Natural killer cell treated with Interleukin-12 subunit alpha and Interleukin-12 subunit beta and Interleukin-15 and Interleukin-18, amount 100 ng/mL, for 72 hours (primary cell): ENCODE measurements around the gene PKIG. TPM values are rescaled to one million over a fixed set of nuclear protein-coding genes. Genes with fewer than 3 reads are reported as not detected.

Experiments
- ATAC-seq, 2 donors: fragments of 150-1000 bp; cut with Tn5 transposase in 1 of 2; sonication (Bioruptor Pico), chemical (Tn5 transposase) in 1 of 2; 2 replicates each; pipeline ENCODE4 v1.10.0; 2021
- DNase-seq: peaks from one replicate; pipeline ENCODE4 v3.0.0; 2022; ENCODE audit warnings: low spot score
- H3K27ac Mint-ChIP-seq, 2 donors: 1 replicate in 1 of 2; 2 replicates in 1 of 2; pipeline ENCODE4 v1.8.0; 2022; ENCODE audit warnings: mixed read lengths in 2 of 2, mild to moderate bottlenecking in 1 of 2, moderate library complexity in 1 of 2
- H3K27me3 Mint-ChIP-seq, 2 donors: 1 replicate in 1 of 2; 2 replicates in 1 of 2; pipeline ENCODE4 v1.8.0; 2022; ENCODE audit warnings: mixed read lengths in 2 of 2
- H3K36me3 Mint-ChIP-seq: one replicate; pipeline ENCODE4 v1.8.0; 2022; ENCODE audit warnings: mixed read lengths
- H3K4me1 Mint-ChIP-seq, 2 donors: 1 replicate in 1 of 2; 2 replicates in 1 of 2; pipeline ENCODE4 v1.8.0; 2022; ENCODE audit warnings: low read depth in 2 of 2, mixed read lengths in 2 of 2, mild to moderate bottlenecking in 1 of 2
- H3K4me3 Mint-ChIP-seq: one replicate; pipeline ENCODE4 v1.8.0; 2022; ENCODE audit warnings: mixed read lengths
- H3K9me3 Mint-ChIP-seq: 2 replicates; pipeline ENCODE4 v1.8.0; 2022; ENCODE audit warnings: mixed read lengths
- total RNA-seq, 2 donors: library from RNA; stranded (reverse); gene quantifications; one replicate each; pipeline ENCODE4 v1.2.3, GENCODE V29; 2022

Gene PKIG
- 1 to 10 TPM; 2.4 to 3.4 TPM for total RNA-seq

DNA sequence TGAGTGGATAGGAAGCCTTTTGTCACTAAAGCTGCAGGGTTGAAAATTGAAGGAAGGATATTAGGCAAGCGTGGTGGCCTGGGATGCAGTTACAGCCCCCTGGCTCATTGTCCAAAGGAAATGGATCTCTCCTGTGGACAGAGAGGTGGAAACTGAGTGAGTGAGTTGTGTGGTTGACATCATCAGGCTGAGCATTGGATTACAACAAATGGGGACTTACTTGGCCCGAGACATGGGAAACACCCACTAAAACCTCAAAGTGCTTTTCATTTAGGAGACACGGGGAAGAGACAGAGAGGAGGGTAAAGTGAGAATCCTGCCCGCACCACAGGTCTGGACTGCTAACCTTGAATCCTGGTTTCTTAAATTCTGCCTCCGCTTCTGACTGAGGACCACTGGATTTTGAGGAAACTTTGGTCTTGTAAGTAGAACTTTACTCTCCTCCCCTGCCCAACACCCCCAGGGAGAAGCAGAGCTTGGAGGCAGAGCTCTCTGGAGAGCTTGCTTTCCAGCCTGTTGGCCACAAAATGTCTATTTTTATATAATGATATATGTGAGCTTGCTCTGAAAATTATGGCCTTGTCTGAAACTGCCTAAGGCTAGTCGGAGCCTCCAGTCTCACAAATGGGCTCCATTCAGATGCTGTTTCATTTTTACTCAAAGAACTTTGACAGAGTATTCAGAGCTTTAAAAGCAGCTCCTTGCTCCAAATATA is at the start of gene PKIG:
Gene PKIG (plus strand): TSS at position 269 of the 715 bp plus-strand sequence. CDS start 31,978 bp downstream, outside the sequence.
- Mint-ChIP-seq H3K27me3 (peaks cover 0 to 4% of the 10 kb centered on the region in 2 donors), H3K27ac (peak within 1 kb of the TSS; percentile 25 to 60), H3K4me1 (peaks cover 39 to 40% of the 10 kb centered on the region in 2 donors), H3K36me3 (no peaks in the 10 kb centered on the region), H3K4me3 (peak within 1 kb of the TSS; percentile 30), H3K9me3 (no peaks in the 10 kb centered on the region)
- ATAC-seq (no peak), DNase-seq (no peak)

DNA sequence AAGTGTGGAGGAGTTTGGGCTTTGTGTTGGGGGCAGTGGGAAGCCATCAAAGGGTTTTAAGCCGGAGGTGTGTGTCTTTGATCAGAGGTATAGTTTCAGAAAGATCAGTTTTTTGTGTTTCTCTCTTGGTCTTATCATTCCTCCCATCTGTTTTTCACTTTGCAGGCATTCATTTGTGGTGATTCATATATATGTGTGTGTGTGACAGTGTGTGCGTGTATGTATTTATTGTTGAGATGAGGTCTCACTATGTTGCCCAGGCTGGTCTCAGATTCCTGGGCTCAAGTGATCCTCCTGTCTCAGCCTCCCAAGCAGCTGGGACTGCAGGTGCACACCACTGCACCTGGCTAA is 49.4 kb upstream of the PKIG start:
- DNase-seq (no peak), ATAC-seq (no peak)
- peaks cover 3 to 4% of the 10 kb centered on the region in 2 donors for H3K4me1 Mint-ChIP-seq
- H3K4me3 Mint-ChIP-seq = no peak overlapping the region
- H3K36me3 Mint-ChIP-seq = no peaks in the 10 kb centered on the region
- H3K9me3 Mint-ChIP-seq = no peaks in the 10 kb centered on the region
- no peaks in the 10 kb centered on the region for H3K27me3 Mint-ChIP-seq
- no peak overlapping the region for H3K27ac Mint-ChIP-seq

DNA sequence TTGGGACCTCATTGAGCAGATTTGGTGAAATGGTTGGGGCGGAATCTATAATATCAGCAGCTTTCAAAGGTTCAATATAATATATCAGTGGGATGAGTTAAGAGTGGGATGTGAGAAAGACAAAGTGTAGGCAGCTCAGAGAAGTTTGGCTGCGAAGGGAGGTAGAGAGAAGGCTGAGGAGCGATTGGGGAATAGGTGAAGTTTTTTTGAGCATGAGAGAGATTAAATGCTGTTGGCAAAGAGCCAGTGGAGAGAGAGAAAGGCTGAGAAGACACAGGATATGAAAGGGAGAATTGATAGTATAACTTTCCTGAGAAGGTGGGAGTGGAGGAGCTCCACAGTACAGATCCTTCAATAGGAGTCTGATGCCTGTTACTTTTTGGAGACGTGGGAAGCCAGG is 48.5 kb upstream of the PKIG start:
- Mint-ChIP-seq H3K27me3 (no peaks in the 10 kb centered on the region), H3K27ac (no peak overlapping the region), H3K9me3 (no peaks in the 10 kb centered on the region), H3K4me1 (peaks cover 3 to 4% of the 10 kb centered on the region in 2 donors), H3K36me3 (no peaks in the 10 kb centered on the region), H3K4me3 (no peak overlapping the region)
- DNase-seq (no peak), ATAC-seq (no peak)

DNA sequence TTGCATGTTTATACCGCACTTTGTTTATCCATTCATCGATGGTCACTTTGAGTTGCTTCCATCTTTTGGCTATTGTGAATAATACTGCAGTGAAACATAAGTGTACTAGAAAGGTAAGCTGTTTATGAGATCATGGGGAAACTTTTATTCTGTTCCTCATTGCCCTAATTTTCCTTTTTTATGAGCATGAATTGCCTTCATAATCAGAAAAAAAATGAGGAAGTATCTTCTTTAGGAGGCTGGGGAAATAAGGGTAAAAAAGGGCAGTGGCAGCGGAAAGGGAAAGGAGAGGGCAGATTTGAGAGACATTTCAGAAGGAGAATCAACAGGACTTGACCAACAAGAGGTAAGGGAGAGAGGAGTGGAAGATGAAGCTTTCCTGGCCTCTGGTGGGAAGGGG is 46.2 kb upstream of the PKIG start:
- no peaks in the 10 kb centered on the region for H3K9me3 Mint-ChIP-seq
- H3K27ac Mint-ChIP-seq = no peak overlapping the region
- peaks cover 3 to 4% of the 10 kb centered on the region in 2 donors for H3K4me1 Mint-ChIP-seq
- H3K4me3 Mint-ChIP-seq = no peak overlapping the region
- no peaks in the 10 kb centered on the region for H3K36me3 Mint-ChIP-seq
- ATAC-seq (no peak), DNase-seq (no peak)
- H3K27me3 Mint-ChIP-seq = no peaks in the 10 kb centered on the region

DNA sequence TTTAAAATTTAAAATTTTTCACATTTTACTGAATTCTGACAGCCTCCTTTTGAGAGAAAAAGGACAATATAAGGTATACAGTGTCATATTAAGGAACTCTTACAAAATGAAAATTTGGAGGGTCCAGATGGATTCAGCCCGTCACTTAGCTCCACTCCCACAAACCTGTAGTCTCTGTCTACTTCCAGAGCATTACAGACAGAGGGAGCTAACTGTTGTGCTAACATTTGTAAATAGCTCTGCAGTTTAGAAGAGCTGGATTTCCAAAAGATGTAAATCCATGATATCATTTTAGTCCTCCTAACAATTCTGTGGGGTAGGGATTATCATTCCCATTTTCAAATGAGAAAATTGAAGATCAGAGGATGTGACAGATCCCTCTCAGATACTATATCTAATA is 44.4 kb upstream of the PKIG start:
- no peaks in the 10 kb centered on the region for H3K9me3 Mint-ChIP-seq
- DNase-seq (no peak), ATAC-seq (no peak)
- no peak overlapping the region for H3K4me3 Mint-ChIP-seq
- H3K27me3 Mint-ChIP-seq = no peaks in the 10 kb centered on the region
- H3K4me1 Mint-ChIP-seq = no peaks in the 10 kb centered on the region
- H3K27ac Mint-ChIP-seq = no peak overlapping the region
- H3K36me3 Mint-ChIP-seq = no peaks in the 10 kb centered on the region

DNA sequence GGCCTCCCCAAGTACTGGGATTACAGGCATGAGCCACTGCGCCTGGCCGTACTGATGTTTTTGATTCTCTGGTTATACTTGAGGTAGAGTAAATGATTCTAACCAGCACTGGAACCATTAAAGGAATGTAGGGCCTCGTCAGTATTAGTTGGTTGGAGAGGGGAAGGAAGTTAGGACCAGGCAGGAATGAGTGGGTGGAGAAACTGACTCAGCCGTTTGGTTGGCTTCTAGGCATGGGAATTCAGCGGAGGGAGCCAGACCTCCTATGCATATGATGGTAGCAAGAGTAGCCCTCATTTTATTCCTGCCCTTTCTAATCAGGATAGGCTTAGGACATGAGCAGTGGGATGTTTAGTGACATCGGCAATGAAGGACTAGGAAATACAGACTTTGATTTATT is 41.5 kb upstream of the PKIG start:
- Mint-ChIP-seq H3K27ac (no peak overlapping the region), H3K9me3 (no peaks in the 10 kb centered on the region), H3K27me3 (no peaks in the 10 kb centered on the region), H3K4me1 (no peaks in the 10 kb centered on the region), H3K36me3 (no peaks in the 10 kb centered on the region), H3K4me3 (no peak overlapping the region)
- no peak for ATAC-seq
- DNase-seq = no peak

DNA sequence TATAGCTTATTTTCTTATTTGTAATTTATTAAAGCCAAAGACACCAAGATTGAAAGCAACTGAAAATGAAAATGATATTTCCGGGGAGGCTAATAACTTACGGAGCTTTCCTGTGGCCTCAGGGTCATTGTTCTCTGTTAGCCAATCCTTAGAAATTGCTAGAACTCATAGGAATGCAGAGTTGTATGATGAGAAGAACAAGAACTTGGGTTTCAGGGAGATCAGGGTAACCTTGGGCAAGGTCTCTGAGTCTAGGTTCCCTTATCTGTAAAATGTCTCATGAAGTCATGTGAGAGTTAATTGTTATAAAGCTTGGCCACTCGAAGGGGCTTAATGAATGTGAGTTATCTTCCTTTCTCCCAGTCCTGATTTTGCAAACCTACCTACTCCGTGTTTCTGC is 40.4 kb upstream of the PKIG start:
- Mint-ChIP-seq H3K27ac (no peak overlapping the region), H3K9me3 (no peaks in the 10 kb centered on the region), H3K27me3 (peaks cover 0 to 2% of the 10 kb centered on the region in 2 donors), H3K4me3 (no peak overlapping the region), H3K36me3 (no peaks in the 10 kb centered on the region), H3K4me1 (no peaks in the 10 kb centered on the region)
- ATAC-seq (no peak), DNase-seq (no peak)

DNA sequence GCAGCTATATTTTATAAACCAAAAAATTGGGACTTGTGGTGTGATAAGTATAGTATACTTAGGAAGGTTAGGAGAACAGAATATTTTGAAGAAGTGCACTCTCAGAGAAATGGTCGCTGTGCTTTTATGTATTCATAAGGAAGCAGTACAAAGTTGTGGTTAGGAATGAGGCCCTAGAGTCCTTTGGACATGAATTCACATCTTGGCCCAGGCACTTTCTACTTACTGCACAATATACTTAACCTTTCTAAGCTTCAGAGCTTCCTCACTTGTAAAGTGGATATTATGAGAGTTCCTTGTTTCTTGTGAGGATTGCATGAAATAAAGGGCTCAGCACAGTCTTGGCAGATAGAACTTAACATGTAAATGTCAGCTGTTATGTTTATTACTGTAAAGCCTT is 39.5 kb upstream of the PKIG start:
- H3K27me3 Mint-ChIP-seq = peaks cover 0 to 7% of the 10 kb centered on the region in 2 donors
- H3K4me1 Mint-ChIP-seq = no peaks in the 10 kb centered on the region
- H3K36me3 Mint-ChIP-seq = no peaks in the 10 kb centered on the region
- no peaks in the 10 kb centered on the region for H3K9me3 Mint-ChIP-seq
- no peak for ATAC-seq
- H3K4me3 Mint-ChIP-seq = no peak overlapping the region
- H3K27ac Mint-ChIP-seq = no peak overlapping the region
- no peak for DNase-seq

DNA sequence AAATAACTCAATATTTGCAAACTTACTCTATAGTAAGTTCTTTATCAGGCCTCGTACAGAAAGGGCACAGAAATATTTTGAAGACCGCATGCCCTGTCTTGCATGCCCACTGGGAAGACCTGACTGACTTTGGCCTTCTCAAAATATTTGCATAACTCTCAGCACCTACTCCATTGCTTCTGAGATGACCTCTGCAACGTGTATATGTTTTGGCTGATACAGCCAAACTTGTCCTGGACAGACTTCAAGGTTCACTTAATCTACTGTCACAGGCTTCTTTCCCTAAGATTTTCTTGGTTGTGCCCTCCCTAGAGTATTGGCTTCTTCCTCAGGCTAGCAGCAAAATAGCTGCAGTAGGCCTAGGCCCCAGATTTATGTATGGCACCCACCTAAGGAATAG is 39.0 kb upstream of the PKIG start:
- Mint-ChIP-seq H3K9me3 (no peaks in the 10 kb centered on the region), H3K27me3 (peaks cover 0 to 7% of the 10 kb centered on the region in 2 donors), H3K4me1 (no peaks in the 10 kb centered on the region), H3K27ac (no peak overlapping the region), H3K4me3 (no peak overlapping the region), H3K36me3 (no peaks in the 10 kb centered on the region)
- no peak for DNase-seq
- ATAC-seq = no peak

DNA sequence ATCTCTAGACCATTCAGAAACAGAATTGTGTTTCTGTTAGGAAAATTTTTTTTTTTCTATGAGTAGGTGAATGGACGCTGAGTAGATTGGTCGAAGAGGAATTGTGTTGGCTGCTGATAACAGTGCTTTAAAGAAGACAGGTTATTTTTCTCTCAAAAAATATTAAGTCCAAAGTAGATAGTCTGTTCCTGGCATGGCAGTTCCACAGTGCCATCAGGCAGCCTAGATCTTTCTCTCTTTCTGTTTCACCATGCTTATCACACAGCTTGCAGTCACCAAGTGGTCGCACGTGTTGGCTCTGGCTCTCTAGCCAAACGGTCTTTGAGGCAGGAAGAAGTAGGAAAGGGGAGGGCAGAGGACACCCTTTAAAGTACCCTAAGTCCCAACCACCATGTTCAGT is 38.1 kb upstream of the PKIG start:
- H3K4me1 Mint-ChIP-seq = no peaks in the 10 kb centered on the region
- no peak overlapping the region for H3K4me3 Mint-ChIP-seq
- ATAC-seq = no peak
- no peak for DNase-seq
- no peaks in the 10 kb centered on the region for H3K36me3 Mint-ChIP-seq
- no peaks in the 10 kb centered on the region for H3K9me3 Mint-ChIP-seq
- H3K27me3 Mint-ChIP-seq = peaks cover 3 to 7% of the 10 kb centered on the region in 2 donors
- H3K27ac Mint-ChIP-seq = no peak overlapping the region

DNA sequence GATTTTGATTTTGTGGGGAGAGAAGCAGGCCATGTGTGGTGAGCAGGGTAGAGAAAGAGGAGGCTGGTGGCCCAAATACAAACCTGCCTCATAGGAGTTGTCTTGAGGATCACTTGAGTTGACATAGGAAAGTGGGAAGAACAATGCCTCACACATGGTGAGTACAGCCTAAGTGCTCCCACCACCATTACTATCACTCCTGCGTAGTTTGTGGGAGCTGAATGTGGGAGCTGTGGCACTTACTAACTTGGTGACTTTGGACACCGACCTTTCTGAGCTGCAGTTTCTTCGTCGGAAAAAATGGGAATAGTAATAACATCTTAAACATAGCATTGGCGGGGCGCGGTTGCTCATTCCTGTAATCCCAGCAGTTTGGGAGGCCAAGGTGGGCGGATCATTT is 35.0 kb upstream of the PKIG start:
- no peak overlapping the region for H3K27ac Mint-ChIP-seq
- ATAC-seq (no peak), DNase-seq (no peak)
- H3K36me3 Mint-ChIP-seq = no peaks in the 10 kb centered on the region
- peaks cover 3 to 7% of the 10 kb centered on the region in 2 donors for H3K27me3 Mint-ChIP-seq
- H3K4me3 Mint-ChIP-seq = no peak overlapping the region
- no peaks in the 10 kb centered on the region for H3K9me3 Mint-ChIP-seq
- H3K4me1 Mint-ChIP-seq = no peaks in the 10 kb centered on the region

DNA sequence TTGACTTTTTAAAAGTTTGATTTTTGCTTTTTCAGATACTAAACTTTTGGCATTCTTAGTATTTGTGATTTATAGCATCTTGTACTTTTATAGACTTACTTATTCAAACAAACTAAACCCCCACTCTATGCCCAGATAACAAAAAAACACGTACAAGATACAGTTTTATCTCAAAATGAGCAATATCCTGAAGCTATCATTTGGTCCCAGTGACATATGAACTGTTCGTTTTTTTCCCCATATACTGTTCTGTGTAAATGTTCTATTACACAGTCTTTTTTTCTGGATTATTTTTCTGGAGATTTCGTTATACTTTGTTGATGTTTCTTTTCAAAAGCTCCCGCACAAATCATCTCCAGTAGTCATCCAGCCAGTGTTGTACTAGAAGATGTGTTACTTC is 33.3 kb upstream of the PKIG start:
- H3K27ac Mint-ChIP-seq = no peak overlapping the region
- no peaks in the 10 kb centered on the region for H3K9me3 Mint-ChIP-seq
- DNase-seq = no peak
- peaks cover 0 to 4% of the 10 kb centered on the region in 2 donors for H3K4me1 Mint-ChIP-seq
- H3K4me3 Mint-ChIP-seq = no peak overlapping the region
- ATAC-seq = no peak
- no peaks in the 10 kb centered on the region for H3K36me3 Mint-ChIP-seq
- H3K27me3 Mint-ChIP-seq = peaks cover 6 to 7% of the 10 kb centered on the region in 2 donors

DNA sequence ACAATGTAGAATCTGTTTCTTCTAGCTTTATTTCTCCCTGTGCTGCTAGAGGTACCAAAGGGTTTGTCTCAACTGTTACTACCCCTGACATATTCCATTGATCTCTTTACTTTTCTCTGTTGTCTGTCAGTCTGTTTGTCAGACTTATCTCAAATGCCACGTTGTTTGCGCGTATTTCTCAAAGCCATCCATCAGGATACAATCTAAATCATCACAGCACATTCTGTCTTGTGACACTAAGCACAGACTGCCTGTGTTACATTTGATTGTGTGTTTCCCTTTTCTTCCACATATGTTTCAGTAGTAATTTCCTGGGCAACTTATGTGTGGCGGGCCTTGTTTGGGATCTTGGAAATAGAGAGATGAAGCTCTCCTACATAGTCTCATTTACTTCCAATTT is 30.3 kb upstream of the PKIG start:
- Mint-ChIP-seq H3K27ac (no peak overlapping the region), H3K9me3 (no peaks in the 10 kb centered on the region), H3K36me3 (no peaks in the 10 kb centered on the region), H3K27me3 (peaks cover 5 to 6% of the 10 kb centered on the region in 2 donors), H3K4me1 (peaks cover 0 to 4% of the 10 kb centered on the region in 2 donors), H3K4me3 (no peak overlapping the region)
- ATAC-seq = no peak
- DNase-seq = no peak

DNA sequence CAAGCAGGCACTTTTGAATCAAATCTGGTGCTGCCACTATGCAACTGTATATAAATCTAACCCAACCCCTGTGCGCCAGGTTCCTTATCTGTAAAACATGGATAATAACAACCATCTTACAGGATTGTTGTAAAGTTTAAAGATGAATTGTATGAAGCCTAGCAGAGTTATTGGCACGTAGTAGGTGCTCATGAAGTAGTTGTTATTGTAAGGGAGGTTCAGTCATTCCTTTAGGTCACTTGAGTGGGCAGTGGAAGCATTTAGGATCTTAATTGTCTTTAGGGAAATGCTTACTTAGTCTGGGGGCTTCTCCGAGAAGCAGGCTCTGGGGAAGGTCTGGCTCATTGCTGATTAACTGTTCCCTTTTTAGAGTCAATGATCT is 29.8 kb upstream of the PKIG start:
- peaks cover 0 to 4% of the 10 kb centered on the region in 2 donors for H3K4me1 Mint-ChIP-seq
- H3K4me3 Mint-ChIP-seq = no peak overlapping the region
- peaks cover 0 to 6% of the 10 kb centered on the region in 2 donors for H3K27me3 Mint-ChIP-seq
- no peaks in the 10 kb centered on the region for H3K36me3 Mint-ChIP-seq
- H3K9me3 Mint-ChIP-seq = no peaks in the 10 kb centered on the region
- H3K27ac Mint-ChIP-seq = no peak overlapping the region
- DNase-seq (no peak), ATAC-seq (no peak)
